ENCODE data around the gene TPSB2.
"Not testable (repeated sequence)": the region's sequence is repeated elsewhere in the genome, so short reads cannot be mapped to it uniquely, and the experiment has no call there.

Gene TPSB2

GRCh38 chr16:1245452-1246020, 15.6 kb upstream of the TPSB2 start:
- no peak overlapping the region for H3K4me3 ChIP-seq (ENCODE audit: low read depth, low read length)
- TF ChIP-seq CTCF (IDR thresholded peaks at IDR 0.05; ENCODE audit: low read depth, low read length) = no peak

GRCh38 chr16:1244881-1245280, 14.9 kb upstream of the TPSB2 start:
- no peak for TF ChIP-seq CTCF (IDR thresholded peaks at IDR 0.05; ENCODE audit: low read depth, low read length)
- no peak overlapping the region for H3K4me3 ChIP-seq (ENCODE audit: low read depth, low read length)

- not testable (repeated sequence) for H3K4me3 ChIP-seq (ENCODE audit: low read depth, low read length)
Observed at GRCh38 chr16:1243907-1244850, 14.2 kb upstream of the TPSB2 start.

- not testable (repeated sequence) for H3K4me3 ChIP-seq (ENCODE audit: low read depth, low read length)
Observed at GRCh38 chr16:1243363-1243762, 13.4 kb upstream of the TPSB2 start.

GRCh38 chr16:1241081-1241480, 11.1 kb upstream of the TPSB2 start:
- not testable (repeated sequence) for H3K4me3 ChIP-seq (ENCODE audit: low read depth, low read length)

- not testable (repeated sequence) for H3K4me3 ChIP-seq (ENCODE audit: low read depth, low read length)
Observed at GRCh38 chr16:1240436-1240835, 10.5 kb upstream of the TPSB2 start, which contains the start of gene TPSAB1. TPSAB1 (plus strand) TSS chr16:1240705; CDS start chr16:1240939, 234 bp downstream.

- not testable (repeated sequence) for H3K4me3 ChIP-seq (ENCODE audit: low read depth, low read length)
Observed at GRCh38 chr16:1239575-1239974, 9.6 kb upstream of the TPSB2 start.

GRCh38 chr16:1238909-1239308, 8.9 kb upstream of the TPSB2 start:
- not testable (repeated sequence) for H3K4me3 ChIP-seq (ENCODE audit: low read depth, low read length)

- no peak for TF ChIP-seq CTCF (IDR thresholded peaks at IDR 0.05; ENCODE audit: low read depth, low read length)
Observed at GRCh38 chr16:1237990-1238389, 8.0 kb upstream of the TPSB2 start.

GRCh38 chr16:1236659-1237058, 6.7 kb upstream of the TPSB2 start:
- not testable (repeated sequence) for H3K4me3 ChIP-seq (ENCODE audit: low read depth, low read length)

More at GRCh38 chr16:1237990-1238389, 8.0 kb upstream of the TPSB2 start:
- no peak overlapping the region for H3K4me3 ChIP-seq (ENCODE audit: low read depth, low read length)

- not testable (repeated sequence) for H3K4me3 ChIP-seq (ENCODE audit: low read depth, low read length)
Observed at GRCh38 chr16:1232049-1232748, 2.2 kb upstream of the TPSB2 start.

GRCh38 chr16:1231301-1231700, 1.3 kb upstream of the TPSB2 start:
- not testable (repeated sequence) for H3K4me3 ChIP-seq (ENCODE audit: low read depth, low read length)

GRCh38 chr16:1230471-1231212, 658 bp upstream of the TPSB2 start:
- not testable (repeated sequence) for H3K4me3 ChIP-seq (ENCODE audit: low read depth, low read length)

- not testable (repeated sequence) for H3K4me3 ChIP-seq (ENCODE audit: low read depth, low read length)
Observed at GRCh38 chr16:1229476-1229875, 508 bp downstream of the TPSB2 start.

- not testable (repeated sequence) for H3K4me3 ChIP-seq (ENCODE audit: low read depth, low read length)
Observed at GRCh38 chr16:1228227-1228626, 1.8 kb downstream of the TPSB2 start.

GRCh38 chr16:1226692-1227091, 3.3 kb downstream of the TPSB2 start:
- H3K4me3 ChIP-seq (ENCODE audit: low read depth, low read length) = not testable (repeated sequence)

Data from WI38 (cell line).